H9 (cell line): Measurements from ENCODE around the gene FN3KRP. TPM values are rescaled to one million over a fixed set of nuclear protein-coding genes. Genes with fewer than 3 reads are reported as not detected.
A peak's percentile ranks its signal among the peaks of the same experiment; 100 is the strongest.
"Not testable (repeated sequence)": the region's sequence is repeated elsewhere in the genome, so short reads cannot be mapped to it uniquely, and the experiment has no call there.

Experiments
- DNase-seq: peaks from one replicate; pipeline ENCODE4 v3.0.0-alpha.2; 2017
- H2AFZ ChIP-seq: one replicate; pipeline ENCODE4 v1.6.1; 2013; ENCODE audit warnings: mild to moderate bottlenecking, low read length, control low read depth, moderate library complexity
- H2AK5ac ChIP-seq: 2 replicates; pipeline ENCODE4 v1.6.1; 2013; ENCODE audit warnings: low read length, control low read depth, mixed read lengths; ENCODE audit not compliant: insufficient read length
- H2BK120ac ChIP-seq: one replicate; pipeline ENCODE4 v1.6.1; 2013; ENCODE audit warnings: low read depth, mild to moderate bottlenecking, low read length, control low read depth, inconsistent platforms; ENCODE audit not compliant: poor library complexity, severe bottlenecking
- H2BK12ac ChIP-seq: 2 replicates; pipeline ENCODE4 v1.6.1; 2013; ENCODE audit warnings: low read length, control low read depth, mixed read lengths, low read depth; ENCODE audit not compliant: insufficient read length
- H2BK15ac ChIP-seq: 2 replicates; pipeline ENCODE4 v1.6.1; 2013; ENCODE audit warnings: low read depth, low read length, control low read depth
- H2BK20ac ChIP-seq: one replicate; pipeline ENCODE4 v1.6.1; 2013; ENCODE audit warnings: low read depth, mild to moderate bottlenecking, low read length, control low read depth, inconsistent platforms; ENCODE audit not compliant: poor library complexity, severe bottlenecking
- H2BK5ac ChIP-seq: 2 replicates; pipeline ENCODE4 v1.6.1; 2013; ENCODE audit warnings: low read length, control low read depth, mixed read lengths; ENCODE audit not compliant: insufficient read length
- H3K14ac ChIP-seq: 2 replicates; pipeline ENCODE4 v1.6.1; 2013; ENCODE audit warnings: low read length, control low read depth; ENCODE audit not compliant: insufficient read depth
- H3K18ac ChIP-seq: 2 replicates; pipeline ENCODE4 v1.6.1; 2013; ENCODE audit warnings: low read depth, mild to moderate bottlenecking, mixed read lengths, low read length, control low read depth; ENCODE audit not compliant: insufficient read length
- H3K23ac ChIP-seq: 2 replicates; pipeline ENCODE4 v1.6.1; 2013; ENCODE audit warnings: low read length, control low read depth, mixed read lengths, low read depth; ENCODE audit not compliant: insufficient read length
- H3K23me2 ChIP-seq: 2 replicates; pipeline ENCODE4 v1.6.1; 2013; ENCODE audit warnings: low read depth, mild to moderate bottlenecking, mixed read lengths, low read length, control low read depth; ENCODE audit not compliant: insufficient read length, poor library complexity, severe bottlenecking
- H3K27ac ChIP-seq: 2 replicates; pipeline ENCODE4 v1.5.1; 2013; ENCODE audit warnings: low read length, control low read depth, mixed read lengths, low read depth; ENCODE audit not compliant: insufficient read length
- H3K27me3 ChIP-seq: 2 replicates; pipeline ENCODE4 v1.6.1; 2013; ENCODE audit warnings: low read length, control low read depth, inconsistent platforms; ENCODE audit not compliant: insufficient read depth
- H3K4ac ChIP-seq: 2 replicates; pipeline ENCODE4 v1.6.1; 2013; ENCODE audit warnings: low read depth, mild to moderate bottlenecking, control low read depth, inconsistent platforms, low read length, moderate library complexity
- H3K4me1 ChIP-seq: 2 replicates; pipeline ENCODE4 v1.6.1; 2013; ENCODE audit warnings: low read length, control low read depth, inconsistent platforms; ENCODE audit not compliant: insufficient read depth
- H3K4me2 ChIP-seq: 2 replicates; pipeline ENCODE4 v1.6.1; 2013; ENCODE audit warnings: low read length, control low read depth, mixed read lengths; ENCODE audit not compliant: insufficient read length, insufficient read depth
- H3K56ac ChIP-seq: 2 replicates; pipeline ENCODE4 v1.6.1; 2013; ENCODE audit warnings: low read depth, mild to moderate bottlenecking, mixed read lengths, low read length, control low read depth; ENCODE audit not compliant: insufficient read length
- H3K79me1 ChIP-seq: 2 replicates; pipeline ENCODE4 v1.6.1; 2013; ENCODE audit warnings: low read depth, mild to moderate bottlenecking, moderate library complexity, low read length, control low read depth, inconsistent platforms; ENCODE audit not compliant: insufficient read depth, poor library complexity, severe bottlenecking
- H3K79me2 ChIP-seq: 2 replicates; pipeline ENCODE4 v1.6.1; 2013; ENCODE audit warnings: low read length, control low read depth, inconsistent platforms; ENCODE audit not compliant: insufficient read depth
- H3K9ac ChIP-seq: 2 replicates; pipeline ENCODE4 v1.6.1; 2013; ENCODE audit warnings: low read length, control low read depth, mixed read lengths; ENCODE audit not compliant: insufficient read length; ENCODE audit errors: extremely low read depth
- H3K9me3 ChIP-seq: one replicate; pipeline ENCODE4 v1.6.1; 2013; ENCODE audit warnings: low read depth, low read length, inconsistent platforms; ENCODE audit not compliant: control insufficient read depth
- H3T11ph ChIP-seq: one replicate; pipeline ENCODE4 v1.6.1; 2013; ENCODE audit warnings: mild to moderate bottlenecking, low read length, control low read depth, inconsistent platforms
- H4K20me1 ChIP-seq: one replicate; pipeline ENCODE4 v1.6.1; 2013; ENCODE audit not compliant: control insufficient read depth, insufficient read length, insufficient read depth
- H4K5ac ChIP-seq: 2 replicates; pipeline ENCODE4 v1.6.1; 2013; ENCODE audit warnings: low read depth, mild to moderate bottlenecking, mixed read lengths, low read length, control low read depth; ENCODE audit not compliant: insufficient read length
- H4K8ac ChIP-seq: replicated peaks from 2 replicates; pipeline ENCODE4 v1.6.1; 2013; ENCODE audit warnings: low read length, control low read depth, mixed read lengths, low read depth; ENCODE audit not compliant: insufficient read length
- H4K91ac ChIP-seq: 2 replicates; pipeline ENCODE4 v1.6.1; 2013; ENCODE audit warnings: low read depth, mild to moderate bottlenecking, moderate library complexity, mixed read lengths, low read length, control low read depth; ENCODE audit not compliant: insufficient read length
- H3K27ac Mint-ChIP-seq, 3 experiments: 2 replicates in 2 of 3; 3 replicates in 1 of 3; pipeline ENCODE4 v1.8.0; 2020 to 2021; ENCODE audit warnings: mixed read lengths in 3 of 3, mild to moderate bottlenecking in 1 of 3, moderate library complexity in 1 of 3
- H3K27me3 Mint-ChIP-seq: 2 replicates; pipeline ENCODE4 v1.8.0; 2021; ENCODE audit warnings: low read depth, mild to moderate bottlenecking, moderate library complexity, mixed read lengths
- H3K36me3 Mint-ChIP-seq, 3 experiments: 2 replicates in 2 of 3; 3 replicates in 1 of 3; pipeline ENCODE4 v1.8.0; 2020 to 2021; ENCODE audit warnings: low read depth in 3 of 3, mixed read lengths in 3 of 3; ENCODE audit not compliant: insufficient read depth in 1 of 3
- H3K4me1 Mint-ChIP-seq, 2 experiments: 2 replicates each; pipeline ENCODE4 v1.8.0; 2020; ENCODE audit warnings: mixed read lengths in 2 of 2
- H3K4me3 Mint-ChIP-seq, 2 experiments: 2 replicates in 1 of 2; 3 replicates in 1 of 2; pipeline ENCODE4 v1.8.0; 2020 to 2021; ENCODE audit warnings: mild to moderate bottlenecking in 2 of 2, mixed read lengths in 2 of 2, moderate library complexity in 1 of 2
- H3K9me3 Mint-ChIP-seq, 2 experiments: 2 replicates in 1 of 2; 3 replicates in 1 of 2; pipeline ENCODE4 v1.8.0; 2020; ENCODE audit warnings: mild to moderate bottlenecking in 2 of 2, mixed read lengths in 2 of 2, moderate library complexity in 1 of 2
- CTCF ChIP-seq: fragments of 200-600 bp; sonication (generic); conservative IDR thresholded peaks from 3 replicates; pipeline ENCODE4 v1.8.0; 2021; ENCODE audit warnings: antibody characterized with exemption, mild to moderate bottlenecking
- WGBS: extraction: QIAGEN DNeasy Blood & Tissue Kit; methylation state at CpG from one replicate; pipeline ENCODE4 v1.1.7; 2013; ENCODE audit warnings: missing lambda C conversion rate, low lambda C conversion rate, mixed read lengths; ENCODE audit not compliant: insufficient read length; ENCODE audit errors: extremely low coverage; 5-methylcytosine and 5-hydroxymethylcytosine counted together
- total RNA-seq: library from RNA; stranded (reverse); gene quantifications from 2 replicates; pipeline ENCODE4 v1.2.1, GENCODE V29; 2021

Gene FN3KRP
- total RNA-seq, 1 experiment from 2014 or later, result 32.9 TPM

DNA sequence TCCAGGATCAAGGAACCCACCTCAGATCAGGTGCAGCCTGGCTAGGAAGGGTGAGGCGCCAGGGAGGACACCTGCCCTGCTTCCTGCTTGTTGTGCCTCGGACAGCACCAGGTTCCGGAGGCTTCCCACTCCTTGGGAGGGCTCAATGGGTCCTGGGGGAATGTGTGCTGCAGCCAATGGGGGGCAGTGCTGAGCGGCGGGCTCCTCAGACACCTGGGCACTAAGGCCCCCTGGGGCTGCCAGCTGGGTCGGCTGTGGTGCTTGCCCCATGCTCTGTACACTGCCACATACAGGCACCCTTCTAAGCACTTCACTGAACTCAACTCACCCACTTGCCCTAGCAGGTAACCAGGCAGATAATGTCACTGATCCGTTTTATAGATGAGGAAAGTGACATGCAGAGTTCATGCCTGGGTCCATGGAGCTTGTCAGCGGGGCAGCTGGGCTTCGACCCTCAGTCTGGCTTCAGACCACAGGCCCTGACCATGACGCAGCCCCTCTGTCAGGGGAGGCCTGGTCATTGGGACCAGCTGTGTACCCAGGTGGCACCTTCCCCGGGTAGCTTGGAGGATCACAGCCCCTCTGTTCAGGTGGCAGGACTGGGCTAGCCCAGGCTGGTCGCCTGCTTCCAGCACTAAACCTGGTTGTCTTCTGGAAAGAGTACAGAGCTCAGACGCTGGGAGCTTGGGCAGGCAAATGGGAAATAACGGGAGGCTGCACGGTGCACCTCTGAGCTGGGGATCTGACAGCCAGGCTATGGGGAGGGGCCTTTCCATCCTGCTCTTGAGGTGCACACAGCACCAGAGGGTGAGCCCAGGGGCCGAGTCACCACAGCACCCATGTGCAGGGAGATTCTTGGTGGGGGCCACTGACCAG lies 27.1 kb downstream of the FN3KRP start:
- no peak overlapping the region for H3K4me3 Mint-ChIP-seq
- Histone ChIP-seq H3K56ac (no peak overlapping the region), H4K5ac (no peak overlapping the region), H3K79me1 (no peaks in the 10 kb centered on the region), H2AK5ac (no peak overlapping the region), H3K4me1 (no peaks in the 10 kb centered on the region), H2AFZ (no peak overlapping the region), H3K4ac (no peak overlapping the region), H4K20me1 (no peaks in the 10 kb centered on the region), H2BK5ac (no peak overlapping the region), H2BK12ac (no peak overlapping the region), H2BK120ac (no peak overlapping the region), H3K14ac (no peak overlapping the region), H3K79me2 (no peaks in the 10 kb centered on the region), H3K23ac (no peak overlapping the region), H2BK15ac (no peak overlapping the region), H2BK20ac (no peak overlapping the region), H3K4me2 (no peak overlapping the region), H3K18ac (no peak overlapping the region), H3T11ph (no peak overlapping the region), H4K91ac (no peak overlapping the region), H3K23me2 (no peaks in the 10 kb centered on the region), H4K8ac (no peak overlapping the region), H3K27ac (no peak overlapping the region), H3K27me3 (no peaks in the 10 kb centered on the region), H3K9ac (no peak overlapping the region), H3K9me3 (no peaks in the 10 kb centered on the region)
- WGBS, result no CpG with 5 or more reads among the region's 16 CpGs
- DNase-seq, result peak; percentile 55
- peaks cover 28 to 35% of the 10 kb centered on the region in 2 experiments for H3K9me3 Mint-ChIP-seq
- H3K36me3 Mint-ChIP-seq, result peaks cover 42 to 75% (median 67%) of the 10 kb centered on the region in 3 experiments
- peaks cover 17 to 19% of the 10 kb centered on the region in 2 experiments for H3K4me1 Mint-ChIP-seq
- TF ChIP-seq CTCF, result peak; percentile 50; the same call in 2 of the 3 replicates
- no peak overlapping the region for H3K27ac Mint-ChIP-seq
- H3K27me3 Mint-ChIP-seq, result no peaks in the 10 kb centered on the region

DNA sequence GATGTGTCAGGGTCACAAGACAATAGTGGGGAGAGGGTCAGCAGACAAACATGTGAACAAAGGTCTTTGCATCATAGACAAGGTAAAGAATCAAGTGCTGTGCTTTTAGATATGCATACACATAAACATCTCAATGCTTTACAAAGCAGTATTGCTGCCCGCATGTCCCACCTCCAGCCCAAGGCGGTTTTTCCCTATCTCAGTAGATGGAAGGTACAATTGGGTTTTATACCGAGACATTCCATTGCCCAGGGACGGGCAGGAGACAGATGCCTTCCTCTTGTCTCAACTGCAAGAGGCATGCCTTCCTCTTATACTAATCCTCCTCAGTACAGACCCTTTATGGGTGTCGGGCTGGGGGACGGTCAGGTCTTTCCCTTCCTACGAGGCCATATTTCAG lies 28.2 kb downstream of the FN3KRP start:
- H2AK5ac ChIP-seq, H4K5ac ChIP-seq, H3K4ac ChIP-seq, H4K8ac ChIP-seq, H3K9ac ChIP-seq, H3K23me2 ChIP-seq, H3K4me1 ChIP-seq, H3K27ac ChIP-seq, H3K56ac ChIP-seq, H4K20me1 ChIP-seq, H2BK20ac ChIP-seq, H3K23ac ChIP-seq, H3K27me3 Mint-ChIP-seq, H3K27me3 ChIP-seq, H3K14ac ChIP-seq, H3T11ph ChIP-seq, H3K79me1 ChIP-seq, H4K91ac ChIP-seq, H3K9me3 ChIP-seq, H3K18ac ChIP-seq, H2BK15ac ChIP-seq, H2BK120ac ChIP-seq, H2BK12ac ChIP-seq, H2AFZ ChIP-seq, DNase-seq, H2BK5ac ChIP-seq, H3K4me2 ChIP-seq, H3K79me2 ChIP-seq: not testable (repeated sequence)
- Mint-ChIP-seq H3K9me3 (peaks cover 28 to 35% of the 10 kb centered on the region in 2 experiments), H3K36me3 (peaks cover 40 to 68% (median 62%) of the 10 kb centered on the region in 3 experiments), H3K4me1 (peaks cover 17 to 19% of the 10 kb centered on the region in 2 experiments), H3K4me3 (peak overlapping the region in 1 of 2 experiments; percentile 17; a peak in 2 of 5 replicates), H3K27ac (peak overlapping the region; percentile 50 to 85 (median 81); a peak in 3 of 7 replicates)
- WGBS, result no CpG with 5 or more reads among the region's 7 CpGs
